Pancreas (tissue), 10 donors: ENCODE data around the gene DNAH8. TPM values are rescaled to one million over a fixed set of nuclear protein-coding genes. Genes with fewer than 3 reads are reported as not detected.

ENCODE experiments used
- ATAC-seq, 4 donors: fragments of 200-7000 bp; cut with Tn5 transposase; one replicate each; pipeline versions ENCODE4 v1.8.0 to v1.9.1; 2020; ENCODE audit warnings: mild to moderate bottlenecking in 4 of 4, moderate library complexity in 4 of 4
- DNase-seq, 6 donors: peaks; one replicate each; pipeline ENCODE4 v3.0.0-alpha.2; 2020
- FAIRE-seq: peaks from 2 replicates; lab custom pipeline; 2012; peaks lifted over from hg19 to GRCh38; lab: Jason Lieb, UNC
- H3K27ac ChIP-seq, 4 donors: fragments of 200-600 bp; sonication (generic); 1 replicate in 3 of 4; 2 replicates in 1 of 4; pipeline versions ENCODE4 v1.5.0 to v1.8.0; 2020
- H3K27me3 ChIP-seq, 4 donors: fragments of 200-600 bp; one replicate each; pipeline ENCODE4 v1.8.0; 2021
- H3K36me3 ChIP-seq, 3 donors: fragments of 200-600 bp; sonication (generic) in 1 of 3; one replicate each; pipeline versions ENCODE4 v1.5.0 to v1.8.0; 2020 to 2021
- H3K4me1 ChIP-seq, 3 donors: fragments of 200-600 bp; one replicate each; pipeline ENCODE4 v1.8.0; 2021
- H3K4me3 ChIP-seq, 4 donors: fragments of 200-600 bp; sonication (generic) in 2 of 4; one replicate each; pipeline versions ENCODE4 v1.5.0 to v1.8.0; 2020 to 2021
- H3K9me3 ChIP-seq, 4 donors: fragments of 200-600 bp; one replicate each; pipeline ENCODE4 v1.8.0; 2021
- WGBS, 2 donors: extraction: QIAGEN DNeasy Blood & Tissue Kit; methylation state at CpG; one replicate each; pipeline ENCODE4 v1.1.7; 2013; 5-methylcytosine and 5-hydroxymethylcytosine counted together
- intact Hi-C, 3 donors: fragments of 100-400 bp; cut with DNase I; formaldehyde crosslinking; loops; one replicate each; pipeline versions ENCODE4 v1.11.1 to v1.14.2; 2022
- polyA plus RNA-seq, 2 donors: library from polyadenylated mRNA; stranded (reverse); fragments of 200-250 nt; gene quantifications; one replicate each; pipeline ENCODE4 v1.2.3, GENCODE V29; 2013
- total RNA-seq, 6 donors: library from RNA; stranded (reverse); fragmentation: NEBNext Ultra II Directional in 4 of 6; extraction: Animal tissue kit (Norgen Biotek cat#: 25700) in 4 of 6; gene quantifications; one replicate each; pipeline versions ENCODE4 v1.2.1 to v1.2.4, GENCODE V29; 2021 to 2023
- TF ChIP-seq, protein P1 (sequence below), 4 donors: fragments of 200-600 bp; sonication (generic) in 3 of 4; IDR thresholded peaks; one replicate each; pipeline versions ENCODE4 v1.5.0 to v1.8.0; 2021; ENCODE audit warnings: antibody characterized with exemption in 4 of 4
- donor health status: healthy with polysubstance abuse.
- donor health status: DM: no; HTN: no; CAD: no; lungs with moderate emphysema.
- donor health status: DM: no; HTN: no; CAD: no.
- donor health status: control.
- donor health status: control.
- donor health status: Bipolar disorder and iron deficiency.
- donor health status: DM: yes; HTN: yes; CAD: no.
- donor health status: DM: no; HTN: no; CAD: no.
- donor health status: DM: no; HTN: no; CAD: no.
- donor health status: DM: yes; HTN: yes; CAD: no.

The DNAH8 gene
- total and polyA plus RNA-seq, 8 donors = not detected

DNA sequence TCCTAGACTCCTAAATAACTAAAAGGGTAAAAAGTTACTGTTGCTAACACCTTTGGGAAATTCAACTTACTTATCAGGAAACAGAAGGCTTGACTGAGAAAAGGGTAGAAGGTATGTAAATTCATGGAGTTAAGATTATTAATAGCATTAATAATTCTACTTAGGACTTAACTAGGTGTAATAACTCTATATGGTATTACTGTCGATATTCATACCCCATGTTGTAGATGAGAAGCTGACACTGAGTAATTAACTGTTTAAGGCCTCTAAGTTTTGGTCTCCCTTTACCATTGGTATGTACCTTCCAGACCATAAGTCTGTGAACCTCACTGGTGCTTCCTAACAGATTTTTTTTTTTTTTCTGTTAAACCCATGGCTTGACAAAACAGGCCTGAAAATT is 27.6 kb upstream of the DNAH8 start:
- Histone ChIP-seq H3K9me3 (peaks cover 0 to 2% (median 0%) of the 10 kb centered on the region in 4 donors), H3K36me3 (no peaks in the 10 kb centered on the region), H3K27me3 (no peaks in the 10 kb centered on the region), H3K4me1 (peaks cover 0 to 6% (median 0%) of the 10 kb centered on the region in 3 donors), H3K4me3 (no peak overlapping the region), H3K27ac (no peak overlapping the region)
- TF ChIP-seq, protein P1, sequence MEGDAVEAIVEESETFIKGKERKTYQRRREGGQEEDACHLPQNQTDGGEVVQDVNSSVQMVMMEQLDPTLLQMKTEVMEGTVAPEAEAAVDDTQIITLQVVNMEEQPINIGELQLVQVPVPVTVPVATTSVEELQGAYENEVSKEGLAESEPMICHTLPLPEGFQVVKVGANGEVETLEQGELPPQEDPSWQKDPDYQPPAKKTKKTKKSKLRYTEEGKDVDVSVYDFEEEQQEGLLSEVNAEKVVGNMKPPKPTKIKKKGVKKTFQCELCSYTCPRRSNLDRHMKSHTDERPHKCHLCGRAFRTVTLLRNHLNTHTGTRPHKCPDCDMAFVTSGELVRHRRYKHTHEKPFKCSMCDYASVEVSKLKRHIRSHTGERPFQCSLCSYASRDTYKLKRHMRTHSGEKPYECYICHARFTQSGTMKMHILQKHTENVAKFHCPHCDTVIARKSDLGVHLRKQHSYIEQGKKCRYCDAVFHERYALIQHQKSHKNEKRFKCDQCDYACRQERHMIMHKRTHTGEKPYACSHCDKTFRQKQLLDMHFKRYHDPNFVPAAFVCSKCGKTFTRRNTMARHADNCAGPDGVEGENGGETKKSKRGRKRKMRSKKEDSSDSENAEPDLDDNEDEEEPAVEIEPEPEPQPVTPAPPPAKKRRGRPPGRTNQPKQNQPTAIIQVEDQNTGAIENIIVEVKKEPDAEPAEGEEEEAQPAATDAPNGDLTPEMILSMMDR (IDR thresholded peaks at IDR 0.05) = no peak
- DNase-seq (no peak), FAIRE-seq (no peak), ATAC-seq (no peak)
- 97% methylated on average over 1 of the region's 1 CpG for WGBS, 2 donors
- intact Hi-C loops = no loop called here

DNA sequence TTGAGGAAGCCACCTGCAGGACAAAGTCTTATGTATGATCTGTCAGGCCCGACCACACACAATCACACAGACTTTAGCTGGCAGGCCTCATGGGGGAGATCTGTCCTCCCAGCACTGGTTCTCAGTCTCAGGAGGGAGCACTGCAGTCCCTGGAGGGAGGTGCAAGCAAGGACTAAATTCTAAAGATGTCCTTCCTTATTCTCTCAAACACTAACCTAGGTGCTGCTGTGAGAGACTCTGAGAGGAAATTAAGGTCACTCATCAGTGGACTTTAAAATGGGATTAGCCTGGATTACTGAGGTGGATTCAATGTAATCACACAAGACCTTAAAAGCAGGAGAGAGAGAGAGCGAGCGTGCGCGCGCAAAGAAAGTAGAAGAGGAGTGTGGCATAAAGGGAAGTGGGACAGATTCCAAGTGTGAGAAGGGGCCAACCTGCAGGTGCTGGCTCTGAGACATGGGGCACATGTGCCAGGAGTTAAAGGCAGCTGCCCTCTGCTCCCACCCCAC is 26.5 kb upstream of the DNAH8 start:
- Histone ChIP-seq H3K36me3 (no peaks in the 10 kb centered on the region), H3K9me3 (peaks cover 0 to 2% (median 0%) of the 10 kb centered on the region in 4 donors), H3K4me3 (no peak overlapping the region), H3K27me3 (no peaks in the 10 kb centered on the region), H3K27ac (no peak overlapping the region), H3K4me1 (peaks cover 0 to 6% (median 0%) of the 10 kb centered on the region in 3 donors)
- FAIRE-seq (no peak), DNase-seq (no peak), ATAC-seq (no peak)
- WGBS, 2 donors = 83 to 88% methylated on average over 6 of the region's 6 CpGs
- TF ChIP-seq, protein P1 (IDR thresholded peaks at IDR 0.05) = no peak
- intact Hi-C loops = no loop called here

DNA sequence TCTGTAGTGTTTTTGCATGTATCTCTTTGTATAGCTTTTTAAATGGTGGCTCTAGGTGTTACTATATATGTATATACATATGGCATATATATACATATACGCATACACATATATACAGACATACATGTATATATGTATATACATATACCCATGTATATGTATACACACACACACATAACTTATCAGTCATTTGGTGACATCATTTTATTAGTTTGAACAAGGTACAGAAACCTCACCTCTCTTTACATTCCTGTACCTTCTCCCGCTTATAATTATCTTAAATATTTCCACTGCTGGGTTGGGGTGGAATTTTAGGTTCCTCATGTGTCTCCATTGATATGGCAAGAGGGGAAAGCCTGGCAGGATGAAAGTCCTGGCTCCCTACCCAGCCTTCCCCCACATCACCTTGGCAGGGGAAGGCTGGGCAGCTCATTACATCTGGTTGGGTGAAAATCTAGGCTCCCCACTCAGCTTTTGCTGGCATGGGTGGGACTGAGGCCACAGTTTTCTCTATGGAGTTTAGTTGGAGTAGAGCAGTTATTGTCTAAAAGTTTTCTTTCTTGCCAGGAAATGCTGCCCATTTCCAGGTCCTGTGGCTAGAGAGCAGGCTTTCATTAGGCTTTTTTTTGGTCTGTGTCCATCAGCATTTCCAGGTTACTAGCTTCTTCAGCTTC is 19.7 kb upstream of the DNAH8 start:
- 98 to 100% methylated on average over 2 of the region's 2 CpGs for WGBS, 2 donors
- no peak for DNase-seq
- Histone ChIP-seq H3K36me3 (no peaks in the 10 kb centered on the region), H3K4me3 (no peak overlapping the region), H3K4me1 (no peaks in the 10 kb centered on the region), H3K27ac (no peak overlapping the region), H3K9me3 (no peaks in the 10 kb centered on the region), H3K27me3 (no peaks in the 10 kb centered on the region)
- no peak for ATAC-seq
- intact Hi-C loops = no loop called here
- FAIRE-seq = no peak
- TF ChIP-seq, protein P1 (IDR thresholded peaks at IDR 0.05) = no peak

DNA sequence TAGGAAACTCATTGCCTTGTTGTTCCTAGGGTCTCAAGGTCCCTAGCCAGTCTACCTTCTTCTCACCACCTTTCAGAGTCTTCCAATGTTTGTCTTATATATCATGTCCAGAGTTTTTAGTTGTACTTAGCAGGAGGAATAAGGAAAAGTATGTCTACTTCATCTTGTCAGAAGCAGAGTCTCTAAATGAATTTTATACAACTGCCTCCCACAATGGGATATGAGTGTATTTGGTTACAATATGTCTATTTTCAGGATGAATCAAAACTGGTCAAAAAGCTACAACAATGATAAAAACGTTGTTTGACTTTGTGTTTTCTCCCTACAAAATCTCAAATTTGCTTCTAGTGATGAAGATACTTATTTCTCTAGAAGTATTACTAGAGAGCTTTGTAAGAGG is 19.2 kb upstream of the DNAH8 start:
- intact Hi-C loops = no loop called here
- no peaks in the 10 kb centered on the region for H3K36me3 ChIP-seq
- WGBS, 2 donors = 56 to 74% methylated on average over 1 of the region's 1 CpG
- no peak overlapping the region for H3K27ac ChIP-seq
- no peak for FAIRE-seq
- no peak overlapping the region for H3K4me3 ChIP-seq
- TF ChIP-seq, protein P1 (IDR thresholded peaks at IDR 0.05) = no peak
- H3K27me3 ChIP-seq = no peaks in the 10 kb centered on the region
- H3K9me3 ChIP-seq = no peaks in the 10 kb centered on the region
- no peak for ATAC-seq
- H3K4me1 ChIP-seq = no peaks in the 10 kb centered on the region
- no peak for DNase-seq

DNA sequence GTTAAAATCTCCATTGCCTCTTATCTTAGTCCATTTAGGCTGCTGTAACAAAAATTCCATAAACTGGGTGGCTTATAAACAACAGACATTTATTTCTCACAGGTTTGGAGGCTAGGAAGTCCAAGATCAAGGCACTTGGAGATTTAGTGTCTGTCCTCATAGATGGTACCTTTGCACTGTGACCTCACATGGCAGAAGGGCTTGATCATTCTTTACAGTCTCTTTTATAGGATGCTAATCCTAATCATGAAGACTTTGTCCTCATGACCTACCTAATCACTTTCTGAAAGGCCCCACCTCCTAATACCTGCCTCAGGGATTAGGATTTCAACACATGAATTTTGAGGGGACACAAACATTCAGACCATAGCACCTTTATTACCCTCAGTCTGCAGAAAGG is 18.8 kb upstream of the DNAH8 start:
- DNase-seq = no peak
- Histone ChIP-seq H3K27me3 (no peaks in the 10 kb centered on the region), H3K9me3 (no peaks in the 10 kb centered on the region), H3K4me3 (no peak overlapping the region), H3K27ac (no peak overlapping the region), H3K36me3 (no peaks in the 10 kb centered on the region), H3K4me1 (no peaks in the 10 kb centered on the region)
- no peak for ATAC-seq
- TF ChIP-seq, protein P1 (IDR thresholded peaks at IDR 0.05) = no peak
- intact Hi-C loops = no loop called here
- FAIRE-seq = no peak
